GM18868 (cell line): ENCODE data around the gene PIM2.

Source experiments
- ATAC-seq: cut with Tn5 transposase; IDR thresholded peaks from one replicate; pipeline ENCODE4 v1.9.1; 2021; ENCODE audit warnings: mild to moderate bottlenecking, moderate library complexity; ENCODE audit not compliant: unreplicated experiment

The PIM2 gene

DNA sequence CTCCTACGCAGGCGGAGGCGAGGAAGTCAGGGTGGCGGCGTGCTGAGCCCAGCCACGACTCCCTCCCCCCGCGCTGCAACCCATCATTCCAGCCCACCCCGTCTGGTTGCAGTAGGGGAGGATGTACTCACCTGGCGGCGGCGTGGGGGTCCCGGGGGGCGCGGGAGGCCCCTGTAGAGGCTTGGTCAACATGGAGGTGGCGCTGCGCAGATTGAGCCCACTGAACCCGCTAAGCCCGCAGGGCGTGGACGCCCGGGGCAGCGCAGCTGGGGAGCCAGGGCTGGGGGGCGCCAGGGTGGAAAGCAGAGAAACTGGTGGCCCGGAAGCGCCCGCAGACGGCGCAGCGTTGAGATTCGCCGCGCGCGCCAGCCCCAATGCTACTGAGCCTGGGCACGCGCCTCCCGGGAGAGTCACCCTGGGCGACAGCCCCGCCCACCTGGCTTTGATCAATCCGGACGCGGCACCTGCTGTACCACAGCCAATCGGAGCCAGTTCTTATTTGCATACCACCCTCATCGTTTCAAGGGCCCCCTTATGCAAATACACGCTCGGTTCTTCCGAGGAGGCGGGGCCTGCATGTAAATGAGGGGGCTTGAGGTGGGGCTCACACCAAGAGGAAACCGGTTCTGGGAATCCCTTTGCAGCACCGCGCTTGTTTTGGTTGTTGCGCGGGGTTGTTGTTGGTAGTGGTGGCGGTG is at the start of gene PIM2:
TSS of gene PIM2 (minus strand) at position 382 of the 698 bp plus-strand sequence. CDS start at position 192, 190 bp downstream.
- ATAC-seq, result peak; percentile 79

DNA sequence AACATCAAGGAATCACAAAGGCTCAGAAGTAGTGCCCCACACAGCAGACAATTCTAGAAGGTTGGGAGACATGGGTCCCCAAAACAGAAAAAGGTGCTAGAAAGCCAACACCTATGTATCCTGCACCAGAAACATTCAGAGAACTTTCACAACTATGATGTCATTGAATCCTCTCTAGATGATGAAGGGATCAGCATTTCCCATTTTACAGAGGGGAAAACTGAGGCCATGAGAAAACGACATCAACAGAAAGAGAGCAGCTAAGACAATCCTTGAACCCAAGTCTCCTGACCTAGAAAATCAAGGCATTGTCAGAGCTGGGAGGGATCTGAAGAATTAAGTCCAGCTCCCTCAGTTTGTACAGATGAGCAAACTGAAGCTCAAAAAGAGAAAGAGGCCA is 49.6 kb upstream of the PIM2 start:
- no peak for ATAC-seq

DNA sequence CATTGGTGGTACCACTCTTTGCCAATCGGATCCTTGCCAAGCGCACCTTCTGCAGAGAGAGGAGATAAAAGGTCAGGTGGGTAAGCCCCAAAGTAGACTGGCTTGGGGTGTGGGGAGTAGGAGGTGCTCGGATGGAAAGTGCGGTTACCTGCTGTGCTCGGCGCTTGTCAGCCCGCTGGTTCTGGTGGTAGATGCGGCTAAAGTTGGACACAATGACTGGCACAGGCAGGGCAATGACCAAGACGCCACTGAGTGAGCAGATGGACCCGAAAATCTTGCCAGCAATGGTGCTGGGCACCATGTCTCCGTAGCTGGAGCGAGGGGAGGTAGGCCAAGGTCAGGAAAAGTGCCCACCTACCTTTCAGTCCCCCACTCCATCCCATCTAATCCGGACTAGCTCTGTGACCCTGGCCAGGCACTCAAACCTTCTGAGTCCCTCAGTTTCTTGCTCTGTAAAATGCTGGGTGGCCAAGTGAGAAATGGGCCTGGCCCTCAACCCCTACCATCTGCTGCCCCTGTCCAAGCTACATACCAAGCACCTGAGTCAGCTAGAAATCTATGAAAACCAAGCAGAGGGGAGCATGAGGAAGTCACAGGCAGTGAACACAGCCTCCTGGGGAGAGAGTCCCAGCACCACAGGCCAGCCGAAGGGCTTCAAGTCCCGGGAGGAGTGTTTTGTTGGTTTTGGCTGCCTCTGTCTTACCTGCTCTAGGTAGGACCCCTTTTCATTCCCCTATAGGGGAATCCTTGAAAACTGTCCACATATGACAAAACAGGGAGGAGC is 48.2 kb upstream of the PIM2 start:
- ATAC-seq, result no peak

DNA sequence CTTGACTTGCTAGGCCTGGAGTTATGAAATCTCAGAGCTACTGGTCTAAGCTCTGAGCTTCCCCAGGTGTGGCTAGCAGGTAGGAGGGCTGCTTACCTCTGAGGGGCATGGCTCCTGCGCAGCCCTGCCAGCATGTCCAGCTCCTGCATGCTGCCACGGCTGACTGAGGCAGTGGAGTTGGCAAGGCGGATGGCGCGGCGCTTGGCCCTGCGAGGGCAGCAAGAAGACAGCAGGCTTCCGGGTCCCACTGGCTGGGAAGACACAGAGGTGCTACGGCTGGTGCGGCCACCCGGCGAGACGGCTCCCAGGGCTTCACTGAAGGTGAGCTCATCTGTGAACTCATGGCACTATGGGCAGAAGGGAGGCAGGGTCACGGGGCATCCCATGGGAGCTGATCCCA is 47.1 kb upstream of the PIM2 start:
- no peak for ATAC-seq

DNA sequence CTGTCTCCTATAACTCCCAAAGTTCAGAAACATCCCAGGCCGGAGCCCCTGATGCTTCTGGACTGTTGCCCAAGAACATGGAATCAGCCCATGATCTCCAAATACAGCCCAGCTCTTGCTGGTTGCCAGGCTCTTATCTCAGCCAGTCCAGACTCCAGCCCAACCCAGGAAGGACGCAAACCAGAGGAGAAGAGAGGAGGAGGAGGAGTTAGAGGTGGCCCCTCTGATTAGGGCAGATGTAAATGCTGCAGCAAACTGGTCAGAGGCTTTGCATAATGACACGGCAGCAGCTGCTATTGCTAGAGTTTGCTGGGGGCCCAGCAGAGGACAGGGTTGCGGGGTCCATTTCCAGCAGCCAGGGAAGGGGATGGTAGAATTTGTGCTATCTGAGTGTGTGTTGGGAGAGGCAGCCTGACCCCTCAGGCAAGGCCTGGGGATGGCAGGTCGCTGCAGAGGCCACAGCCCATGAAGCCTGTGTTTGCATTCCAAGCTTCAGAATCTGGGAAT is 42.8 kb upstream of the PIM2 start:
- ATAC-seq, result no peak

DNA sequence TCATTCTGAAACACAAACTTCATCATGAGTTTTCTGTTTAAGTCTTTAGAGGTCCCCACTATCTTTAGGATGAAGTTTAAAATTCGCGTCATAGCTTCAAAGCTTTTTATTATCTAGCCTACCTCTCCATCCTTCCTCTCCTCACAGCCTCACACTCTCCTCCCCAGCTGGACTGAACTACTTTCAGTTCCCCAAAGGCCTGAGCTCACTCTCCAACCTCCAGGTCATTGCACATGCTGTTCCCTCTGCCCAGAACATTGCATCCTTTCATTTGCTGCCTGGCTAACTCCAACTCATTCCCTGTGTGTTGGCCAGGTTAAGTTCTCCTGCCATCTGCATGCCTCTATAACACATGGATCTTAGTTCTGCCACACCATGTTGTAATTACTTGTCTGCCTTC is 41.5 kb upstream of the PIM2 start:
- ATAC-seq, result no peak

DNA sequence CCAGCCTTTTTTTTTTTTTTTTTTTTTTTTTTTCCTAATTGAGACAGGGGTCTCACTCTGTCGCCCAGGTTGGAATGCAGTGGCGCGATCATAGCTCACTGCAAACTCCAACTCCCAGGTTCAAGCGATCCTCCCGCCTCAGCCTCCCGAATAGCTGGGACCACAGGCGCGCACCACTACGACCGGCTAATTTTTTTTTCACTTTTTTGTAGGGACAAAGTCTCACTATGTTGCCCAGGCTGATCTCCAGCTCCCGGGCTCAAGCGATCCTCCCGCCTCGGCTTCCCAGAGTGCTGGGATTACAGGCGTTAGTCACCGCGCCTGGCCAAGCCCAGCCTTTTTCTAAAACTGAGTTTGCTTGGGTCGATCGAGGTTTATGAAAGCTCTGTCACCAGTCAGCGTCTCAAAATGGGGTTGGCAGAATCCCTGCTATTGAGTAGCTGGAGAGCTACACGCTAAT is 39.8 kb upstream of the PIM2 start:
- no peak for ATAC-seq

DNA sequence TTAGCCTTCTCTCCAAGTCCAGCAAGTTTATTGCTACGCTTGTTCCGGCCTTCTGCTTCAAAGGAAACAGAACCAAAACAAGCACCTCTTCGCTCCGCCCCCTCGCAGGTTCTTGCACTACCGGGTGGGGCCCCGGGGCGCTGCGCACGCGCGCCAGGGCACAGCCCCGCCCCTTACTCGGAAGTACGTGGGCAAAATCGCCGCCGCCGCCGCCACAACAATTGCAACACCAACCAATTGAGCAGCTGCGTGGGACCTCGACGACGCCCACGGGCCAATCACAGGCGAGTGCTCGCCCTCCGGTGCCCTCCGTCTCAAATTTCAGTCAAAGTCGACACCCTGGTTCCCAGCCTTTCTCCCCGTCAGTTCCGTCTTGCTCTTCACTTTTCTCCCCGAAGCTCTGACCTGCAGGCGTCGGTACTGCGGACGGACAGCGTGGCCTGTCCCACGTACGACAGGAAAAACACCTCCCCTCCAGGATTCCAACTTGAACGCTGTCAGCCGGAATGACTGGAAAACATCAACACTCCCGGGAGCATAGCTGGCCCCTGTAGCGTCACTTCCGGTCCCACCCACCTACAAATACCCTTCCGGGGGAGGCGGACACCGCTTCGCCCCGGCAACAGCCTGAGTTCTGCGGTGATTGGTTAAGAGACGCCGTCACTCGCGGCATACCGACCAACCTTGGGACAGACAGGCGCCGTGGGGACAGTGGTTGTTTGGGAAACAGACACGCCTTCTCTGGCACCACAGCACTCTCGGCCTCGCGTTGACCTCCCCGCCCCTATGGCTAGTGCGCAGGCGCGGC is 39.2 kb upstream of the PIM2 start:
- ATAC-seq, result peak; percentile 87

DNA sequence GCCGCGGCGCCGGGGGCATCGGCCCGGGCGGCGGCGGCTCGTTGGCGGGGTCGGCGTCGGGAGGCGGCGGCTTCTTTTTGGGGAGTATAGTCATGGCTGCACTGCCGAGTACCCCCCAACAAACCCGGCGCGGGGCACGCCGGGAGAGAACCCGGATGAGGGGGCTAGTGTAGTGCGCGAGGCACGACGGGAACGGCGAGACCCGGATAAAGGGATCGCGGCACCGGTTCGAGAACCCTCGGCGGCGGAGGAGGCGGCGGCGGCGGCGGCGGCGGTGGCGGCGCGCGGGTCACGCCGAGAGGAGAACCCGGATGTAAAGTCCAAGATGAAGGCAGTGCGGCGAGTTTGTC is 38.6 kb upstream of the PIM2 start, which contains the start of gene OTUD5:
TSS of gene OTUD5 (minus strand) at position 131 of the 350 bp plus-strand sequence. CDS start at position 94, 37 bp downstream.
- ATAC-seq, result peak; percentile 47

DNA sequence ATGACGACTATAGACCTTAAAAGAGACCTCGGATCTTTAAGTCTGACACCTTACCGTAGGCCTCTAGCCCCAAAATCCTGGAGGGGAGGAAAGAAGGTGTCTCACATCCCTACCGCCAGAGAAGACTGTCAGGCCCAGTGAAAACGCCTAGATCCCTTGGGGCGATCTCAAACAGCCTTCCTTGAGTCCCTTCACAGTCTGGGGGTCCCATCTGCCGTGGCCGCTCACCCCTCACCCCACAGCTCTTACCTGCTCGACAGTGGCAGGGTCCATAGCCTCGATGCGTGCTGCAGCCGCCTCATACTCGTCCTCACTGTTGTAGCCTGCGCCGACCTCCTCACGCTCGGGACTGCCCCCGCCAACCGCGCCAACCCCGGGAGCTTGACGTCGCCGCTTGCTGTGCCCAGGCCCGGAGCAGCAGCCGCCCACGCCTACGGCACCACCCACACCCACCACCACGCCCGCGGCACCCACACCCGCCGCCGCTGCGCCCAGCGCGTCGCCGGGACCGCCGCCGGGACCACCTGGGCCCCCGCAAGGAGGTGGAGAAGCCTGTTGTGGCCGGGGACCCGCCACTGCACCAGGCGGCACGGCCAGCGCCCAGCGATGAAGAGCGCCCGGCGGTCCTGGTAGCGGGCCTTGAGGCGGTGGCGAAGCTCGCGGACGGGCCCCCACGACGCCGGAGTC is 38.0 kb upstream of the PIM2 start:
- no peak for ATAC-seq

DNA sequence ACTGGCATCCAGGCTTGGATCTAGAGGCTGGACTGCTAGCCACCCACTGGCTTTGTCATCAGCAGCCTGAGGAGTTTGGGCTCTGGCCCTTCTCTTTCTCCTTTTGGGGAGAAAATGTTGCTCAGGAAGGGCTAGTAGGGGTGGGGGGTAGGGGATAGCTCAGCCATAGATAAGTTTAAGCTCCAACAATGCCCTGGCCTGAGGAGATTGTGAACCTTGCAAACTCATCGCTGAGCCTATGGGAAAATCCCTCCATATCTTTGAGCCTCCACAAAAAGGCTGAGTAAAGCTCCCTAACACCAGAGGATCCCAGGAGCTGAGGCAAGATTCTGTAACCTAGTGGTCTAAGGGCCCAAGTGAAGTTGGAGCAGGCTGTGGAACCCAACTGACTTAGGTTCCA is 29.8 kb upstream of the PIM2 start:
- ATAC-seq, result no peak

DNA sequence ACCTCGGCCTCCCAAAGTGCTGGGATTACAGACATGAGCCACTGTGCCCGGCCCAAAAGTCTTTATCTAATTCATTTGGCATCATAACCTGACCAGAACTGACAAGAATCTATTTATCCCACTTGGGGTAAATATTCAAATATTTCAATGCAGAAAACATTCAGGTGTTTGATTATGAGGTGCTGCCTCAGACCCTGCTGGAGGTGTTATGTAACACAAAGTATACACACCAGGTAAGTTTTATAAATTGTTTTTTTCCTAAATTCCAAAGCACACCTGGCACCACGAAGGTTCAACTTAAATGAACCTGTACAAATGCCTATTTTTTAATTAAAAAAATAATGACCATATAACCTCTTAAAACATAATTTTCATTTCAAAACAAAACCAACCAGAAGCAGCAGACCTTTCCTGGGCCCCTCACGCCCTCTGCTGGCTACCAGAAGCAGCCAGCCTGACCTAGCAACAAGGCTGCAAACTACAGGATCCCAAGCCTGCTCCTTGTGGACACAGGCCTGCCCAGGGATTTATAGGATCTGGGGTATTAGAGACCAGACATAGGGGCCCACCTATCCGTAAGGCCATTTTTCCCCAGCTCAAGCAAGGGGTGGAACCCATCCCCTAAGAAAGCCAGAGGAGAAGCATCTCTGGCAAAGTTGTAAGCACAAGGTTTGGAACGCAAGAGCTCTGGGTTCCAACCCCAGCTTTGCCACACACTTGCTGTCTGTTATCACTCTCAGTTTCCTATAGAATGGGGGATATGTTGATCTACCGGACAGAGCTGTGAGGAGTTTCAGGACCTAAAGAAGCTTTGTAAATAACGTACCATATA is 26.9 kb upstream of the PIM2 start:
- ATAC-seq, result no peak

DNA sequence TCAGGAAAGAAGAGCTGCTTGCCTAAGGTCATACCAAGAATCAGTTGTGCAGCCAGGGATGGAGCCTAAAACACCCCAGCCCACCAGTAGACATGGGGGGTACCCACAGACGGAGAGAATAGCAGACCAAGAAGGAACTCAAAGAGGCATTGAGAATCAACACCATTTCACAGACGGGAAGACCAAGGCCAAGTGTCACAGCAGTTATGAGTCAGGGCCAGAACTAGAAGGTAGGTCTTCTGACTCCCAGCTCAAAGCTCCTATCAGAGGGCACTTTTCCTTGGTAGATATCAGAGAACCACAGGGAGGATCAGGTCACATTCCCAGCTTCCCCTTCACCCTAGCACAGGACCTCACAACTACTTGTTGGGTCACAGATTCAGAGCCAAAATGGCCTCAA is 24.1 kb upstream of the PIM2 start:
- ATAC-seq, result no peak

DNA sequence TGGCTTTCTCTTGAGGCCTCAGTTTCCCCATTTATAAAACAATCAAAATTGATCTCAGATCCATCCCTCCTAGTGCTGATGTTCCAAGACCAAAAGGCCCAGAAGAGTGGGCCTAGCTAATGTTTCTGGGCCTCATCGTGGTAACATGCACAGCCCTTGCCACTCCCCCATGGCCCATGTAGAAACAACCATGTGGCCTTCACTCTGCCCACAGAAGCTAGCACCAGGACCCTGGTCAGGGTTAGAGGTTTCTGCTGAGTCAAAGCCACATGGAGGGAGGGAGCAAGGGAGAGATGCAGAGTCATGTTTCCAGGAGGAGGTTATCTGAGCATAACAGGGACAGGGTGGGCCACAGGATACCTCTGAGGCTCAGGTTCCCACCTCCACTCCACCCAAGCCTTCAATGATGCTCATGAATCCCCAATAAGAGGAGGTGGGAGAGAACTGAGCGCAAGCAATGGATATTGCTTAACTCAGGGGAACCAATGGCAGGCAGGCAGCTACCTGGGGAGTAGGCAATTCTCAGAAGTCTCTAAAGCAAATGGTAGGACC is 21.7 kb upstream of the PIM2 start:
- no peak for ATAC-seq

DNA sequence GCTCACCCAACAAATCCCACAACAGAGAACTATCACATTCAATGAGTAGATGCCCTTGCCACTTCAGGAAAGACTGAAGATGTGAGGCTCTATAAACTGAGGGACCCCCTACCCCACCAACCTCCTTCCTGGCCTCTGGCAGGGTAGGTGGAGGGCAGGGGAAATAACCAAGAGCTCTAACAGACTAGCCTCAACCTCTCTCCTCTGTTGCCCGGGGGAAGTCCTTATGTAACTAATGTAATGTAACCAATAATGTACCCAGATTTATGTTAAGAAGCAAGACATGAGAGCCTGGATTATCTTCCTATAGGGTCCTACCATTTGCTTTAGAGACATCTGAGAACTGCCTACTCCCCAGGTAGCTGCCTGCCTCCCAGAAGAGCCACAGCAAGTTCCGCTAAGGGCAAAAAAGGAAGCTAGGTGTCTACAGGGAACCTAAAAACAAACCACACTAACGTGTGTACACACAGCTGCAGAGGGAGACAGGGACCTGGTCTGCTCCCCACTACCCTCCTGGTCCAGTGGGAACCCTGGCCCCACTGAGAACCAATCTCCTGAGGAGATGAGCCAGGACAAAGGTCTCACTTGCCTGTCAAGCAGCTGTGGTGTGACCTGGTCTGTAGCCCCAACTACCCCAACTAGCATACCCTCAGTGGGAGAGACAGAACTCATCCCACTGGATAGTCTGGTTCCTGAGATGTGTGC is 20.9 kb upstream of the PIM2 start:
- ATAC-seq, result no peak

DNA sequence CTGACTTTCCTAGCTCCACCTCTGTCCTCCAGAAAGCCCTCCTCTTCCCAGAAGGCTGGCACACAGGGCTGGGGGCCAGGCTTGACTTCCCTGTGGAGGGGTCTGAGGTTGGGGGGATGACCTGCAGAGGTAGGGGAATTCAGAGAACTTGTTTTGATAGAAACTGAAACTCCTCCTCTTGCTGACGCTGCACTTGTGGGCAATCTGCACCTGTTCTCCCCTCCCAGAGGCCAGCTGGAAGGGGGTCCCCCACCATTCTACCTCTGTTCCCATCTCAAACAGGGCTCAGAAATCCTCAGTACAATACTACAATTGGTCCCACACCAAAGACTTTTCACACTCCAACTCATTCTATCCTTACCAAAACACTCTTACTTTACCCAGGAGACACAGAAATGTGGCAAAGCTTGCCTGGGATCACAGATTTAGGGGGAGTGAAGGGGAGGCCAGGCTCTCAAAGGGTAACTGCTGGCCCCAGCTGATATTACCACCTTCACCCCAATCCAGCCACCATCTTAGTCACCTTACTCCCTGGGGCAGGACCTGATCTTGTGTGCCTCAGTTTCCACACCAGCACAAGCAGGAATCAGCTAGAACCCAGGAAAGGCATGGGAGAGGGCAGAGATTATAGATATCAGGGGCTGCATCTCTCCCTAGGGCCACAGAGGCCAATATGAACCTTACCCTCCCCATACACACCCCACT is 20.0 kb upstream of the PIM2 start:
- ATAC-seq, result peak; percentile 53

DNA sequence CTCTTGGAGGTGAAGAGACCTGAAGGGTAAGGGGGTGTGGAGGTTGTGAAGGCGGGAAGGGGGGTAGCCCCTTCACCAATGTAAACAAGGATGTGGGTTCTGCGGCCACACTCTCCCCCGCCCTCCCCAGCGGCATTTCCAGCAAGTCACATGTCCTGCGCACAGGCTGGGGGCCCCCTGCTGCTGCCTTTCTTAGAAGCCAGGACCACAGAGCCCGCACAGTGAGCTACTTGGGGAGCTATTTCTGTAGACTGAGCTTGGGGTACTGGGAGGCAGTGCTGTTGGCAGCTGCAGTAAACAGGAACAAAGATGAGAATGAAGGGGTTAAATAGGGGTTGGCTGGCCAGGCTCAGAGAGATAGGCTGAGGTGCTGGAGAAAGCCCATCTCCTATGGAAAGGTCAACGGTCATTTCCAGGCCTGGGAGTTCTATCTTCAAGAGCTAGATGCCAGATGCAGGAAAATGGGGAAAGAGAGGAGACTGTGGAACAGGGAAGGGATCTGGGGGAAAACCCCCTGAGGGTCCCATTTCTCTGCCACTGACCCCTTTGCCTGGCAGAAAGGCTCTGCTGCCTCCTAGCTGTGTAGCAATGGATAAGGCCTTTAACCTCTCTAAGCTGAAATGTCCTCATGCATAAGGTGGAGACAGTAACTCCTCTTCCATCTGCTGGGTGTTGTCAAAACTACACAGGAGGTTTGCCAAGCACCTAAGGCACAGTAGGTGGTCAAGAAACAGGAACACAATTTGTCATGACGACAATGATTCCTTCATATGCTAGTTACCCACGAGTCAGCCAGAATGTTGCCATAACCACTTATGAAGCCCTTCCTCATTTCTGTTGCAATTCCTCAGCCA is 18.5 kb upstream of the PIM2 start:
- peak; percentile 67 for ATAC-seq
